Measurements from ENCODE around the gene CTNNAL1.
"Not testable (repeated sequence)": the region's sequence is repeated elsewhere in the genome, so short reads cannot be mapped to it uniquely, and the experiment has no call there.

Gene CTNNAL1

GRCh38 chr9:108994695-108995094 is 18.6 kb downstream of the CTNNAL1 start:
- DNase-seq (ENCODE audit: low read depth, low spot score): no peak

- no peak for DNase-seq (ENCODE audit: low read depth, low spot score)
These were observed 21.8 kb downstream of the CTNNAL1 start for GRCh38 chr9:108991479-108991878.

GRCh38 chr9:108983885-108984284 is 29.4 kb downstream of the CTNNAL1 start:
- DNase-seq (ENCODE audit: low read depth, low spot score): no peak

- DNase-seq (ENCODE audit: low read depth, low spot score): no peak
These were observed 32.4 kb downstream of the CTNNAL1 start for GRCh38 chr9:108980893-108981292.

GRCh38 chr9:108978205-108978604 is 35.1 kb downstream of the CTNNAL1 start:
- no peak for DNase-seq (ENCODE audit: low read depth, low spot score)

- DNase-seq (ENCODE audit: low read depth, low spot score): no peak
These were observed 39.4 kb downstream of the CTNNAL1 start for GRCh38 chr9:108973895-108974294.

GRCh38 chr9:108972626-108973209 is 40.6 kb downstream of the CTNNAL1 start:
- DNase-seq (ENCODE audit: low read depth, low spot score): no peak

GRCh38 chr9:108972186-108972585 is 41.1 kb downstream of the CTNNAL1 start:
- no peak for DNase-seq (ENCODE audit: low read depth, low spot score)

GRCh38 chr9:108971392-108971791 is 41.9 kb downstream of the CTNNAL1 start:
- DNase-seq (ENCODE audit: low read depth, low spot score): not testable (repeated sequence)

- DNase-seq (ENCODE audit: low read depth, low spot score): no peak
These were observed 45.4 kb downstream of the CTNNAL1 start for GRCh38 chr9:108967916-108968315.

GRCh38 chr9:108963459-108964143 is 49.7 kb downstream of the CTNNAL1 start:
- no peak for DNase-seq (ENCODE audit: low read depth, low spot score)

- DNase-seq (ENCODE audit: low read depth, low spot score): no peak
These were observed 52.1 kb downstream of the CTNNAL1 start for GRCh38 chr9:108961151-108961550.

GRCh38 chr9:108960331-108960730 is 53.0 kb downstream of the CTNNAL1 start:
- DNase-seq (ENCODE audit: low read depth, low spot score): no peak

GRCh38 chr9:108956631-108957026 is 56.7 kb downstream of the CTNNAL1 start:
- DNase-seq (ENCODE audit: low read depth, low spot score): no peak

GRCh38 chr9:108956022-108956630 is 57.2 kb downstream of the CTNNAL1 start:
- no peak for DNase-seq (ENCODE audit: low read depth, low spot score)

- no peak for DNase-seq (ENCODE audit: low read depth, low spot score)
These were observed 59.2 kb downstream of the CTNNAL1 start for GRCh38 chr9:108953983-108954574.

GRCh38 chr9:108951578-108951977 is 61.7 kb downstream of the CTNNAL1 start:
- no peak for DNase-seq (ENCODE audit: low read depth, low spot score)

- DNase-seq (ENCODE audit: low read depth, low spot score): no peak
These were observed 63.1 kb downstream of the CTNNAL1 start for GRCh38 chr9:108950168-108950567.

- DNase-seq (ENCODE audit: low read depth, low spot score): no peak
These were observed 73.3 kb downstream of the CTNNAL1 start for GRCh38 chr9:108939975-108940374.

- DNase-seq (ENCODE audit: low read depth, low spot score): no peak
These were observed 75.6 kb downstream of the CTNNAL1 start for GRCh38 chr9:108937561-108938305.

- peak; percentile 42 for DNase-seq (ENCODE audit: low read depth, low spot score)
These were observed 78.9 kb downstream of the CTNNAL1 start, which contains the start of gene ABITRAM for GRCh38 chr9:108934323-108934893. Gene ABITRAM, plus strand, starts transcription at chr9:108934400. Its CDS starts 87 bp downstream, at chr9:108934487.

All from iPS DF 19.7 (cell line).